Esophagus (tissue), 2 donors: ENCODE data around the gene FUT9. TPM values are rescaled to one million over a fixed set of nuclear protein-coding genes. Genes with fewer than 3 reads are reported as not detected.

ENCODE experiments used
- H3K27ac ChIP-seq, 2 donors: one replicate each; pipeline ENCODE4 v1.5.1; 2013; ENCODE audit warnings: low read depth in 2 of 2, mild to moderate bottlenecking in 2 of 2, inconsistent platforms in 1 of 2, low read length in 1 of 2, moderate library complexity in 1 of 2
- H3K27me3 ChIP-seq, 2 donors: one replicate each; pipeline ENCODE4 v1.6.1; 2013; ENCODE audit warnings: low read length in 2 of 2, control low read depth in 1 of 2, mild to moderate bottlenecking in 1 of 2; ENCODE audit not compliant: insufficient read depth in 2 of 2, control insufficient read depth in 1 of 2
- H3K36me3 ChIP-seq, 2 donors: one replicate each; pipeline ENCODE4 v1.6.1; 2013; ENCODE audit warnings: low read length in 1 of 2; ENCODE audit not compliant: control insufficient read depth in 2 of 2, insufficient read depth in 2 of 2
- H3K4me1 ChIP-seq, 2 donors: one replicate each; pipeline ENCODE4 v1.6.1; 2013; ENCODE audit warnings: low read length in 1 of 2; ENCODE audit not compliant: control insufficient read depth in 2 of 2, insufficient read depth in 2 of 2
- H3K4me3 ChIP-seq, 2 donors: one replicate each; pipeline ENCODE4 v1.5.1; 2013; ENCODE audit warnings: low read length in 2 of 2, mild to moderate bottlenecking in 2 of 2, low read depth in 1 of 2, moderate library complexity in 1 of 2
- H3K9me3 ChIP-seq, 2 donors: one replicate each; pipeline ENCODE4 v1.6.1; 2013; ENCODE audit warnings: mild to moderate bottlenecking in 2 of 2, low read depth in 1 of 2, low read length in 1 of 2, moderate library complexity in 1 of 2; ENCODE audit not compliant: control insufficient read depth in 2 of 2, insufficient read depth in 1 of 2
- WGBS, 2 donors: extraction: QIAGEN DNeasy Blood & Tissue Kit; methylation state at CpG; one replicate each; pipeline ENCODE4 v1.1.7; 2013; 5-methylcytosine and 5-hydroxymethylcytosine counted together
- polyA plus RNA-seq, 2 donors: library from polyadenylated mRNA; stranded (reverse); fragments of 200-250 nt; gene quantifications; one replicate each; pipeline ENCODE4 v1.2.3, GENCODE V29; 2013
- donor health status: healthy with polysubstance abuse.
- donor health status: Bipolar disorder and iron deficiency.

FUT9 gene
- polyA plus RNA-seq, 2 donors = under 0.01 TPM; not detected in 1

DNA sequence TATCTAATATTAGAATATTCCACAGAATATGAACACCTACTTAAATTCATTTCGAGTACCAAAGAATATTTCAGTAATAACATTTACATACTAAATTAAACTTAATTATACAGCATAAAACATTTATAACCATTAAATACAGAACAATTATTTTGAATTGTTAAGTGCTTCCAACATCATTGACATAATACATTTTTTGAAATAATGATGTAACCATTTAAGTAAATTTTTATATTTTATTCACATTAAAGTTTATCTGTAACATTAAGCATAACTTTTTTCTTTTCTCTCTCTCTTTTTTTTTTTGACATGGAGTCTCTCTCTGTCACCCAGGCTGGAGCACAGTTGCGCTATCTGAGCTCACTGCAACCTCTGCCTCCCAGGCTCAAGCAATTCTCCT lies 44.5 kb downstream of the FUT9 start:
- no peaks in the 10 kb centered on the region for H3K27me3 ChIP-seq
- no peaks in the 10 kb centered on the region for H3K9me3 ChIP-seq
- 85 to 87% methylated on average over 2 of the region's 2 CpGs for WGBS, 2 donors
- no peaks in the 10 kb centered on the region for H3K36me3 ChIP-seq
- no peak overlapping the region for H3K27ac ChIP-seq
- H3K4me3 ChIP-seq = no peak overlapping the region
- no peaks in the 10 kb centered on the region for H3K4me1 ChIP-seq

DNA sequence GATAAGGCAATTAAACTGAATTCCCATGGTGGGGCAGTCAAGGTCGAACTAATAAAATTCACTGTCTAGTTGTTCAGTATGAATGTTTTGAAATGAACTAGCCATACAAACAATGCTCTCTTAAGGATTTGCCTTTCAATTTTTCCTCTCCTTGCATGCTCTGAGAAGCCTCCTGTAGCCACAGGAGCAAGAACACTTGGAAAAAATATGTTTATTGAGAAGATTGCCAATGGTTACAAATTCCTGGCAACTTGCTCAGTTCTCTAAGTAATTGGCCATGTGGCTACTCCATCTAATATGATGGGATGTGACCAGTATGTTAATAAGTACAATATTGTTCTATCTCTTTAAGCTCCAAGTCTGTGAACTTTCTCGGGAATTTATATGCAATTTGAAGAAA lies 49.4 kb downstream of the FUT9 start:
- H3K36me3 ChIP-seq = no peaks in the 10 kb centered on the region
- H3K9me3 ChIP-seq = no peaks in the 10 kb centered on the region
- no peak overlapping the region for H3K27ac ChIP-seq
- no peaks in the 10 kb centered on the region for H3K4me1 ChIP-seq
- no peaks in the 10 kb centered on the region for H3K27me3 ChIP-seq
- H3K4me3 ChIP-seq = no peak overlapping the region
- WGBS, 2 donors = 61 to 62% methylated on average over 2 of the region's 2 CpGs

DNA sequence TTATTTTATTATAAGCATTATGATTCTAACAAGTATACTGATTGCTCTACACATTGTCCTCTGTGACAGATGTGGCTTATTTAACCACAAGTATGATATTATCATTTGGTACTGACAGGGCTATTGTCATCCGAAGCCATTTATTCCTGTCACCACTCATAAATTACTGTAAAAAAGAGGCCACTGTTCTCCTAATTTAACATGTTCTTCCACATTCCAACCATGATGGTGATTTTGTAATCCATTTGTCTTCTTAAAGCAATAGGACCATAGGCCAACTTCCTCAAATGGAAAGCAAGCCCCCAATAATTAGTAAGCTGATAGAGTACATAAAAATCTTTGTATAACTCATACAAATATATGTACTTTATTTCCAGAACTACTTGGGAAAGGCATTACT lies 50.6 kb downstream of the FUT9 start:
- no peak overlapping the region for H3K4me3 ChIP-seq
- 85 to 88% methylated on average over 1 of the region's 1 CpG for WGBS, 2 donors

DNA sequence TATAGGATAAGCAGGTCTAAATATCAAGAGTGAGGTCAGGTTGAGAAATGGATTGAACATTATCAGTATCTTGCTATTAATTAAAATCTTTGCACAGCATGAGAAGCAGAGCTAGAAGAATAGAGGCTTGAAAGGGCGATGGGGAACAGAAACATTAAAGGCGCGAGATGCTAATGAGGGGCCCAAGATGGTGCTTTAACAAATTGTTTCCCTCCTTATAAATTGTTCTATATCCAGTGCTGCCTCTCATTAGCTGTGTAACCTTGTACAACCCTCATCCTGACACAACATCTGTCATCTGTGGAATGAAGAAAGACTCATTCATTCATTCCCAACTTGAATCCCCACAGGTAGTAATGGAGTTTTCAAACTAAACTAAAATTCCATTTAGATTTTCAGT lies 57.8 kb downstream of the FUT9 start:
- WGBS, 2 donors = 96 to 98% methylated on average over 3 of the region's 3 CpGs
- Histone ChIP-seq H3K36me3 (no peaks in the 10 kb centered on the region), H3K9me3 (no peaks in the 10 kb centered on the region), H3K27ac (no peak overlapping the region), H3K27me3 (no peaks in the 10 kb centered on the region), H3K4me1 (no peaks in the 10 kb centered on the region), H3K4me3 (no peak overlapping the region)

More for the DNA sequence above, 50.6 kb downstream of the FUT9 start:
- H3K9me3 ChIP-seq = no peaks in the 10 kb centered on the region
- H3K36me3 ChIP-seq = no peaks in the 10 kb centered on the region
- H3K27ac ChIP-seq = no peak overlapping the region
- no peaks in the 10 kb centered on the region for H3K4me1 ChIP-seq
- no peaks in the 10 kb centered on the region for H3K27me3 ChIP-seq

DNA sequence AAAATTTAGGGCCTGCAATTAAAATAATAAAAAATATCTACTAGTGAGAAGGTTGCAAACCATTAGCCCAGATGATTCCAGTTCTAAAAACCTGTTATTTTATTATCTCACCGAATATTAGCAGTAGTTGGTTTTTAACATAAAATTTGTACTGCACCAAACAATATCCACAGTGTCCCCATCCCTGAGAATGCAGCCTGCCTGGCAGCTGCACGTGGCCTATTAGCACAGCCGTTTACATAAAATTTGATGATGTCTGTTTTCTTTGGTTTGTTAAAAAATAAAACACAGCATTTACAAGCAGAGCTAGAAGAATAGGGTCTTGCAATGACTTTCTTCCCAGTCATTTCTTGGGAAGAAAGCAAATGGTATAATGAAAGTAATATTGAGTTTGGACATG lies 58.2 kb downstream of the FUT9 start:
- H3K4me1 ChIP-seq = no peaks in the 10 kb centered on the region
- no peak overlapping the region for H3K27ac ChIP-seq
- H3K4me3 ChIP-seq = no peak overlapping the region
- no peaks in the 10 kb centered on the region for H3K27me3 ChIP-seq
- WGBS, 2 donors = 50 to 61% methylated on average over 3 of the region's 3 CpGs
- H3K36me3 ChIP-seq = no peaks in the 10 kb centered on the region
- H3K9me3 ChIP-seq = no peaks in the 10 kb centered on the region

DNA sequence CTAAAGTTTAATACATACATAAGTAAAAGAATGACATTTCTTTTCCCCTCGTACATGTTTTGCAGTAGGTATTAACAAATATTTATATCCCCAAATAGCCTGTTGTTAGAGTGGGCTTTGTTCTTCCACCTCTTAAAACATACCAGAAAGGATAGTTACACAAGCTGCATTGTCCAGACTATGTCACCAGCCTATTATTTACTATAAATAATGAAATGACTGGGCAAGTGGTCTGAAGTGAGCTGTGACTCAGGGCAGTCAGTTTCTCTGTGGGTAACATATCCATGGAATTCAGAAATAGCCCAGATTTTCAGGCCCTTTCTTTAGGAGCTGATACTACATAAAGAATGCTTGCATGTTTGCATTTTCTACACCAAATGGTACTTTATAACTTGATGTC lies 60.1 kb downstream of the FUT9 start:
- H3K4me1 ChIP-seq = no peaks in the 10 kb centered on the region
- no peaks in the 10 kb centered on the region for H3K9me3 ChIP-seq
- H3K27ac ChIP-seq = no peak overlapping the region
- 35 to 41% methylated on average over 1 of the region's 1 CpG for WGBS, 2 donors
- no peak overlapping the region for H3K4me3 ChIP-seq
- H3K27me3 ChIP-seq = no peaks in the 10 kb centered on the region
- H3K36me3 ChIP-seq = no peaks in the 10 kb centered on the region

DNA sequence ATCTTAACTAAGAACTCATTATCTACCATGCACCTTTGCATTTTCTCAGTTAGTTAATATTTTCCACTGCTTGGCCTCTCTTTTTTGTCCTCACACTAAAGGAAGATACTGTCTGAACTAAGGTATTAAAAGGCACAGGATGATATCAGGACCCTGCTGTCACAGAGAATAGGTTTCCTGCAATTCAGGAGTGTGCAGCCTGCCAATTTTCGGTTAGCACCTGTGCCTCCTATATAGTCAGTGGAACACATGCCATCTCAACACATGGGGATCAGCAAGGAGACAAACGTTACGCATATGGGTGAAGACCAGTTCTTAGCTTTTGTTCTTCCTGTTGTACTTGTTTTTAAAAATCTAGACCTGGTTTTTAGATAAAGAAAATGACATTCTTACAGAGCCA lies 71.0 kb downstream of the FUT9 start:
- Histone ChIP-seq H3K27ac (no peak overlapping the region), H3K4me3 (no peak overlapping the region), H3K27me3 (no peaks in the 10 kb centered on the region), H3K9me3 (peaks cover 0 to 3% of the 10 kb centered on the region in 2 donors), H3K36me3 (no peaks in the 10 kb centered on the region), H3K4me1 (no peaks in the 10 kb centered on the region)
- 81% methylated on average over 3 of the region's 3 CpGs for WGBS, 2 donors

DNA sequence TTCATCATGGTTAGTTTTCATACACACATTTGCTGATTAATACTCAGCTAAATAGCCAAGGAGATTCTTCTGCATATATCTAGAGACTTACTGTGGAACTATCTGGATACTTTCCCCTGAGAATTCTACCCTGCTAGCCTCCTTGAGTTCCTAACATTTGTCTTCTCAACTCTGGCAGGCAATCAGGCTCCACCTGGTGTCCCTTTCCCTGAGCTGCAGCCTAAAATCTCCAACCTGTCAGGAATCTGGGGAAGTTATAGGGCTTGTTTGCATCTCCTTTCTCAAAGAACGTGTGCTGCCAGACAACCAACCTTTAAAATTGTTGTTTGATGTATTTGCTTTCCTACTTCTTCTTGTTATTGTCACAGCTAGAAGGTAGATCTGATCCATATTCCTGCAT lies 73.4 kb downstream of the FUT9 start:
- no peaks in the 10 kb centered on the region for H3K36me3 ChIP-seq
- 35 to 41% methylated on average over 1 of the region's 1 CpG for WGBS, 2 donors
- H3K27ac ChIP-seq = no peak overlapping the region
- no peaks in the 10 kb centered on the region for H3K4me1 ChIP-seq
- no peaks in the 10 kb centered on the region for H3K27me3 ChIP-seq
- H3K9me3 ChIP-seq = peaks cover 0 to 3% of the 10 kb centered on the region in 2 donors
- no peak overlapping the region for H3K4me3 ChIP-seq

DNA sequence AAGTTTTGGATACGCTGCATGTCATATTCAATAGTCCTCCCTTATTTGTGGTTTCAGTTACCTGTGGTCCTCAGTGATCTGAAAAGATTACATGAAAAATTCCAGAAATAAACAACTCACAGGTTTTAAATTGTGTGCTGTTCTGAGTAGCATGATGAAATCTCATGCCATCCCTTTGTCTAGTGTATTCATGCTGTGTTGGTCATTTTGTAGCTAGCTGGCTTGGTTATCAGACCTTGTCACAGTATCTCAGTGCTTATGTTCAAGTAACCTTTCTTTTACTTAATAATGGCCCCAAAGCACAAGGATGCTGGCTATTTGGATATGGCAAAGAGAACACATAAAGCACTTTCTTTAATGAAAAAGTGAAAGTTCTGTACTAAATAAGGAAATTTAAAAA lies 78.3 kb downstream of the FUT9 start:
- peaks cover 0 to 2% of the 10 kb centered on the region in 2 donors for H3K9me3 ChIP-seq
- no peak overlapping the region for H3K27ac ChIP-seq
- H3K36me3 ChIP-seq = no peaks in the 10 kb centered on the region
- no peak overlapping the region for H3K4me3 ChIP-seq
- WGBS, 2 donors = 95 to 97% methylated on average over 1 of the region's 1 CpG
- no peaks in the 10 kb centered on the region for H3K27me3 ChIP-seq
- no peaks in the 10 kb centered on the region for H3K4me1 ChIP-seq

DNA sequence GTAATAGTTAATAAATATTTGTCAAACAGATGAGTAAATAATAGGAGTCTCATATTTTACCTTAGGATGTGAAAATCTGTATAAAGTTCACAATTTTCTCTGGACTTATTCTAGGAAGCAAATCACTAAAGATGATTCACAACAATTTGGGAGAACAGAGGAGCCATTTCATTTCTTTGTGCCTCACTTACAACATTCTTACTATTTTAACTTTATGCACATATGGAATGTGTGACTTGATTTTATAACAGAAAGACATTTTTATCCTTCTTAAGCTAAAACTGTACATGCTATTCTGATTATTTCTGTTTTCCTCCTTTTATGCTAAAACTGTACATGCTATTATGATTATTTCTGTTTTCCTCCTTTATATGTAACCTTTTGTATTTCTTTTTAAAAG lies 83.3 kb downstream of the FUT9 start:
- no peak overlapping the region for H3K27ac ChIP-seq
- no peaks in the 10 kb centered on the region for H3K36me3 ChIP-seq
- H3K27me3 ChIP-seq = no peaks in the 10 kb centered on the region
- H3K4me1 ChIP-seq = no peaks in the 10 kb centered on the region
- H3K9me3 ChIP-seq = no peaks in the 10 kb centered on the region
- no peak overlapping the region for H3K4me3 ChIP-seq
